ENCODE data around the gene SLC37A4. TPM values are rescaled to one million over a fixed set of nuclear protein-coding genes. Genes with fewer than 3 reads are reported as not detected.

Gene SLC37A4
- total and polyA plus RNA-seq, 2 of the 13 experiments (the other 11 are each of a cell fraction or from before 2014, with no cell fraction given), result 43.0 to 56.1 TPM

GRCh38 chr11:118997627-118998387 lies 32.9 kb downstream of the SLC37A4 start, which contains the start of gene CENATAC (continued):
- TF ChIP-seq ZNF12 (CRISPR knock-in tag; IDR thresholded peaks at IDR 0.05) (no peak), SAP130 (CRISPR knock-in tag; IDR thresholded peaks at IDR 0.05; ENCODE audit: low read depth) (peak; percentile 84; the same call in 1 of the 2 replicates), NFYC (CRISPR knock-in tag; IDR thresholded peaks at IDR 0.05) (no peak), DZIP1 (CRISPR knock-in tag; IDR thresholded peaks at IDR 0.05) (0 out of 2 replicates have a peak, but pooled peaks have one; percentile 23), HNRNPUL1 (IDR thresholded peaks at IDR 0.05; ENCODE audit: low read depth, low read length) (no peak), AGO1 (IDR thresholded peaks at IDR 0.05; ENCODE audit: low read depth, low read length, poor library complexity, severe bottlenecking) (peak; percentile 29), ZNF564 (CRISPR knock-in tag; IDR thresholded peaks at IDR 0.05) (no peak), ZBTB1 (CRISPR knock-in tag; IDR thresholded peaks at IDR 0.05; ENCODE audit: borderline replicate concordance) (no peak), EHMT2 (IDR thresholded peaks at IDR 0.05; ENCODE audit: borderline replicate concordance, low read depth, low read length) (no peak), SRY (CRISPR knock-in tag; IDR thresholded peaks at IDR 0.05) (0 out of 2 replicates have a peak, but pooled peaks have one; percentile 30), ZNF460 (CRISPR knock-in tag; IDR thresholded peaks at IDR 0.05; ENCODE audit: borderline replicate concordance) (no peak), PAXIP1 (CRISPR knock-in tag; conservative IDR thresholded peaks at IDR 0.05) (peak; percentile 38)
- TF ChIP-seq, protein P1, sequence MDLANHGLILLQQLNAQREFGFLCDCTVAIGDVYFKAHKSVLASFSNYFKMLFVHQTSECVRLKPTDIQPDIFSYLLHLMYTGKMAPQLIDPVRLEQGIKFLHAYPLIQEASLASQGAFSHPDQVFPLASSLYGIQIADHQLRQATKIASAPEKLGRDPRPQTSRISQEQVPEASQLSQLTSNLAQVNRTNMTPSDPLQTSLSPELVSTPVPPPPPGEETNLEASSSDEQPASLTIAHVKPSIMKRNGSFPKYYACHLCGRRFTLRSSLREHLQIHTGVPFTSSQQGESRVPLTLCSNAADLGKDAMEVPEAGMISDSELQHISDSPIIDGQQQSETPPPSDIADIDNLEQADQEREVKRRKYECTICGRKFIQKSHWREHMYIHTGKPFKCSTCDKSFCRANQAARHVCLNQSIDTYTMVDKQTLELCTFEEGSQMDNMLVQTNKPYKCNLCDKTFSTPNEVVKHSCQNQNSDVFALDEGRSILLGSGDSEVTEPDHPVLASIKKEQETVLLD (CRISPR knock-in tag; IDR thresholded peaks at IDR 0.05; ENCODE audit: low read depth), result peak; percentile 73; the same call in 1 of the 2 replicates
- TF ChIP-seq, protein P2, sequence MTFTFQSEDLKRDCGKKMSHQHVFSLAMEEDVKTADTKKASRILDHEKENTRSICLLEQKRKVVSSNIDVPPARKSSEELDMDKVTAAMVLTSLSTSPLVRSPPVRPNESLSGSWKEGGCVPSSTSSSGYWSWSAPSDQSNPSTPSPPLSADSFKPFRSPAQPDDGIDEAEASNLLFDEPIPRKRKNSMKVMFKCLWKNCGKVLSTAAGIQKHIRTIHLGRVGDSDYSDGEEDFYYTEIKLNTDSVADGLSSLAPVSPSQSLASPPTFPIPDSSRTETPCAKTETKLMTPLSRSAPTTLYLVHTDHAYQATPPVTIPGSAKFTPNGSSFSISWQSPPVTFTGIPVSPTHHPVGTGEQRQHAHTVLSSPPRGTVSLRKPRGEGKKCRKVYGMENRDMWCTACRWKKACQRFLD (CRISPR knock-in tag; IDR thresholded peaks at IDR 0.05; ENCODE audit: borderline replicate concordance), result no peak; the same call in 1 of the 2 replicates
- TF ChIP-seq, protein P3, sequence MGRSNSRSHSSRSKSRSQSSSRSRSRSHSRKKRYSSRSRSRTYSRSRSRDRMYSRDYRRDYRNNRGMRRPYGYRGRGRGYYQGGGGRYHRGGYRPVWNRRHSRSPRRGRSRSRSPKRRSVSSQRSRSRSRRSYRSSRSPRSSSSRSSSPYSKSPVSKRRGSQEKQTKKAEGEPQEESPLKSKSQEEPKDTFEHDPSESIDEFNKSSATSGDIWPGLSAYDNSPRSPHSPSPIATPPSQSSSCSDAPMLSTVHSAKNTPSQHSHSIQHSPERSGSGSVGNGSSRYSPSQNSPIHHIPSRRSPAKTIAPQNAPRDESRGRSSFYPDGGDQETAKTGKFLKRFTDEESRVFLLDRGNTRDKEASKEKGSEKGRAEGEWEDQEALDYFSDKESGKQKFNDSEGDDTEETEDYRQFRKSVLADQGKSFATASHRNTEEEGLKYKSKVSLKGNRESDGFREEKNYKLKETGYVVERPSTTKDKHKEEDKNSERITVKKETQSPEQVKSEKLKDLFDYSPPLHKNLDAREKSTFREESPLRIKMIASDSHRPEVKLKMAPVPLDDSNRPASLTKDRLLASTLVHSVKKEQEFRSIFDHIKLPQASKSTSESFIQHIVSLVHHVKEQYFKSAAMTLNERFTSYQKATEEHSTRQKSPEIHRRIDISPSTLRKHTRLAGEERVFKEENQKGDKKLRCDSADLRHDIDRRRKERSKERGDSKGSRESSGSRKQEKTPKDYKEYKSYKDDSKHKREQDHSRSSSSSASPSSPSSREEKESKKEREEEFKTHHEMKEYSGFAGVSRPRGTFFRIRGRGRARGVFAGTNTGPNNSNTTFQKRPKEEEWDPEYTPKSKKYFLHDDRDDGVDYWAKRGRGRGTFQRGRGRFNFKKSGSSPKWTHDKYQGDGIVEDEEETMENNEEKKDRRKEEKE (IDR thresholded peaks at IDR 0.05), result no peak

All from HepG2 (cell line).